K562 (cell line): ENCODE measurements around the gene ABCB7. TPM values are rescaled to one million over a fixed set of nuclear protein-coding genes. Genes with fewer than 3 reads are reported as not detected.

Experiments used
- ATAC-seq: fragments of 200-7000 bp; cut with Tn5 transposase; 3 replicates; pipeline ENCODE4 v1.9.1; 2020; ENCODE audit warnings: moderate library complexity
- BruUV-seq: library from RNA; stranded (reverse); fragments of 400-500 nt; replicated peaks from 2 replicates; lab custom pipeline; 2021; lab: Mats Ljungman, UMichigan
- CTCF ChIA-PET: fragments of 300-600 bp; formaldehyde crosslinking; extraction: SDS; loops from one replicate; lab custom pipeline; 2021; ENCODE audit warnings: low intra/inter-chr PET ratio; lab: Yijun Ruan, JAX
- POLR2A ChIA-PET: fragments of 300-600, 350-650 bp; sonication (Branson Sonifier 250); formaldehyde crosslinking; extraction: SDS; loops from one replicate; lab custom pipeline; 2021; ENCODE audit warnings: antibody characterized with exemption, inconsistent platforms; lab: Yijun Ruan, JAX
- DNase-seq, 4 experiments: peaks; one replicate each; pipeline versions ENCODE4 v3.0.0 to v3.0.0-alpha.2; 2011 to 2018; ENCODE audit warnings: low spot score in 3 of 4, mixed read lengths in 3 of 4; ENCODE audit errors: extremely low read depth in 1 of 4
- FAIRE-seq: peaks from 2 replicates; lab custom pipeline; 2011; peaks lifted over from hg19 to GRCh38; lab: Jason Lieb, UNC
- H2AFZ ChIP-seq: 2 replicates; pipeline ENCODE4 v1.6.0; 2011; ENCODE audit warnings: low read depth, low read length, control low read depth, inconsistent platforms
- H3K27ac ChIP-seq: fragments of 200-600 bp; 3 replicates; pipeline ENCODE4 v1.8.0; 2011; ENCODE audit warnings: low read depth, mild to moderate bottlenecking, control low read depth, inconsistent platforms, low read length, moderate library complexity, mixed read lengths; ENCODE audit errors: extremely low read depth
- H3K27me3 ChIP-seq, 2 experiments: fragments of 300-600 bp in 1 of 2; 2 replicates in 1 of 2; 3 replicates in 1 of 2; pipeline versions ENCODE4 v1.6.0 to v1.8.0; 2011; ENCODE audit warnings: inconsistent platforms in 2 of 2, low read length in 2 of 2, mild to moderate bottlenecking in 1 of 2, mixed read lengths in 1 of 2, moderate library complexity in 1 of 2; ENCODE audit not compliant: control insufficient read depth in 2 of 2, insufficient read depth in 2 of 2
- H3K36me3 ChIP-seq: fragments of 300-600 bp; 3 replicates; pipeline ENCODE4 v1.8.0; 2011; ENCODE audit warnings: mild to moderate bottlenecking, low read length, inconsistent platforms; ENCODE audit not compliant: control insufficient read depth, insufficient read depth
- H3K4me1 ChIP-seq, 2 experiments: fragments of 200-600 bp in 1 of 2; replicated peaks in 1 of 2; 2 replicates in 1 of 2; 3 replicates in 1 of 2; pipeline versions ENCODE4 v1.5.1 to v1.8.0; 2011; ENCODE audit warnings: inconsistent platforms in 2 of 2, low read length in 2 of 2, mild to moderate bottlenecking in 1 of 2, mixed read lengths in 1 of 2, moderate library complexity in 1 of 2; ENCODE audit not compliant: control insufficient read depth in 2 of 2, insufficient read depth in 2 of 2
- H3K4me2 ChIP-seq: 2 replicates; pipeline ENCODE4 v1.6.1; 2011; ENCODE audit warnings: low read length, control low read depth, inconsistent platforms, mixed read lengths; ENCODE audit not compliant: insufficient read depth
- H3K4me3 ChIP-seq: fragments of 200-600 bp; sonication (generic), shearing (Covaris generic); 2 replicates; pipeline ENCODE4 v1.5.1; 2016; ENCODE audit warnings: control low read depth, inconsistent platforms
- H3K79me2 ChIP-seq: fragments of 200-600 bp; 3 replicates; pipeline ENCODE4 v1.8.0; 2011; ENCODE audit warnings: low read length, inconsistent platforms; ENCODE audit not compliant: control insufficient read depth, insufficient read depth
- H3K9ac ChIP-seq, 2 experiments: 2 replicates each; pipeline versions ENCODE4 v1.6.0 to v1.6.1; 2011; ENCODE audit warnings: low read depth in 2 of 2, low read length in 2 of 2, control low read depth in 1 of 2, inconsistent platforms in 1 of 2, mild to moderate bottlenecking in 1 of 2, mixed read lengths in 1 of 2; ENCODE audit not compliant: insufficient read depth in 1 of 2
- H3K9me1 ChIP-seq: one replicate; pipeline ENCODE4 v1.6.0; 2011; ENCODE audit warnings: inconsistent platforms, mild to moderate bottlenecking, low read length, moderate library complexity; ENCODE audit not compliant: control insufficient read depth, insufficient read depth
- H3K9me3 ChIP-seq: replicated peaks from 2 replicates; pipeline ENCODE4 v1.5.1; 2011; ENCODE audit warnings: low read depth, low read length, inconsistent platforms; ENCODE audit not compliant: control insufficient read depth, insufficient read depth
- H4K20me1 ChIP-seq: replicated peaks from 2 replicates; pipeline ENCODE4 v1.6.1; 2011; ENCODE audit warnings: low read length, inconsistent platforms, mixed read lengths; ENCODE audit not compliant: control insufficient read depth, insufficient read depth
- RBM25 ChIP-seq: fragments of 200-400 bp; formaldehyde crosslinking; IDR thresholded peaks from 2 replicates; pipeline ENCODE4 v1.6.1; 2018; ENCODE audit warnings: low read length, low read depth, moderate library complexity; ENCODE audit not compliant: severe bottlenecking
- RFX1 ChIP-seq: fragments of 450-650 bp; IDR thresholded peaks from 2 replicates; pipeline ENCODE4 v1.6.1; 2016; ENCODE audit warnings: mild to moderate bottlenecking, moderate library complexity
- TEAD1 ChIP-seq, 2 experiments: fragments of 450-650 bp in 1 of 2; sonication (generic) in 1 of 2; formaldehyde crosslinking; IDR thresholded peaks; 2 replicates each; pipeline versions ENCODE4 v1.4.0 to v1.8.0; 2020 to 2022; ENCODE audit warnings: mild to moderate bottlenecking in 2 of 2, missing genetic modification reagents in 1 of 2
- ZHX1 ChIP-seq: fragments of 150-350 bp; conservative IDR thresholded peaks from 2 replicates; pipeline ENCODE4 v1.6.1; 2014; ENCODE audit warnings: low read length
- WGBS: fragments of 100-300 bp; shearing (Covaris generic); methylation state at CpG from one replicate; pipeline ENCODE4 v1.1.6; 2016; ENCODE audit warnings: low coverage, mixed read lengths; ENCODE audit not compliant: insufficient coverage; ENCODE audit errors: missing lambda C conversion rate; 5-methylcytosine and 5-hydroxymethylcytosine counted together
- in situ Hi-C: fragments of 300-500 bp; cut with MboI; formaldehyde crosslinking; loops from 4 replicates; pipeline ENCODE4 v1.15.0; 2018; ENCODE audit warnings: inconsistent platforms, mixed read lengths
- intact Hi-C: fragments of 100-400 bp; cut with micrococcal nuclease; formaldehyde crosslinking; loops from 2 replicates; pipeline ENCODE4 v1.14.2; 2022
- polyA plus RNA-seq, 8 experiments: library from polyadenylated mRNA; depleted of rRNA in 4 of 8; stranded (reverse) in 5 of 8; unstranded in 3 of 8; fragments of >200 nt; fragmentation: Nextera tagmentation in 2 of 8; fragmentation: Illumina TruSeq in 1 of 8; extraction: Ambion mirVana in 2 of 8; extraction: Trizol in 1 of 8; gene quantifications; 2 replicates each; pipeline versions ENCODE4 v1.2.1 to v1.2.3, GENCODE V29; 2011 to 2014; ENCODE audit warnings: inconsistent platforms in 1 of 8, missing spikeins in 1 of 8
- total RNA-seq, 7 experiments: library from RNA; depleted of rRNA in 6 of 7; stranded (reverse); fragments of >200 nt in 6 of 7; fragmentation: Illumina TruSeq in 2 of 7; extraction: Trizol in 2 of 7; gene quantifications; 2 replicates each; pipeline versions ENCODE4 v1.2.1 to v1.2.3, GENCODE V29; 2011 to 2021; ENCODE audit warnings: low replicate concordance in 1 of 7

ABCB7 gene
- total and polyA plus RNA-seq, 9 of the 15 experiments (the other 6 are each of a cell fraction or from before 2014, with no cell fraction given): 18.3 to 46.2 (median 24.2) TPM

DNA sequence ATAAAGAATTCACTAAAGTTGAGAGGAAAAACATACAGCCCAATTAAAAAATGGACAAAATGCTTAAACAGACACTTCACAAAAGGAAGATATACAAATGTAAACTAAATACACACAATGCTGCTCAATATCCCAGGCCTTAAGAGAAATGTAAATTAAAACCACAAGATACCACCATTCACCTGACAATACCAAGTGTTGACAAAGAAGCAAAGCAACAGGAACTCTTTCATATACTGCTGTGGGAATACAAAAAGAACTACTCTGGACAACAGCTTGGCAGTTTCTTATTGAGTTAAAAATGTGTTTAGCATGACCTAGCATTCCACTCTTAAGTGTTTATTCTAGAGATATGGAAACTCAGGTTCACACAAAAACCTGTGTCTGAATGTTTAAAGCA lies 71.3 kb downstream of the ABCB7 start:
- ATAC-seq (no peak), FAIRE-seq (no peak), DNase-seq (no peak)
- no peak overlapping the region for H3K4me2 ChIP-seq
- POLR2A ChIA-PET: no interaction called here
- no peak overlapping the region for H3K27ac ChIP-seq
- CTCF ChIA-PET: no interaction called here
- TF ChIP-seq ZHX1 (no peak), RBM25 (peak; percentile 17)
- TF ChIP-seq, all 486 proteins: peak for 1
- no TSS peak for BruUV-seq
- no peaks in the 10 kb centered on the region for H3K27me3 ChIP-seq
- 0 out of 3 replicates have a peak, but pooled peaks cover 4% of the 10 kb centered on the region for H3K79me2 ChIP-seq
- in situ Hi-C loops: no loop called here
- H3K36me3 ChIP-seq: no peaks in the 10 kb centered on the region
- intact Hi-C loops: no loop called here
- H3K9me1 ChIP-seq: no peaks in the 10 kb centered on the region
- H2AFZ ChIP-seq: no peak overlapping the region
- no peak overlapping the region for H3K9ac ChIP-seq
- no peaks in the 10 kb centered on the region for H3K4me1 ChIP-seq
- H3K4me3 ChIP-seq: no peak overlapping the region
- no peaks in the 10 kb centered on the region for H4K20me1 ChIP-seq
- no peaks in the 10 kb centered on the region for H3K9me3 ChIP-seq

- Histone ChIP-seq H3K36me3 (no peaks in the 10 kb centered on the region), H3K4me2 (no peak overlapping the region), H3K9me3 (no peaks in the 10 kb centered on the region), H3K79me2 (no peaks in the 10 kb centered on the region), H2AFZ (no peak overlapping the region), H3K4me1 (no peaks in the 10 kb centered on the region), H3K9ac (no peak overlapping the region), H4K20me1 (no peaks in the 10 kb centered on the region), H3K4me3 (no peak overlapping the region), H3K9me1 (no peaks in the 10 kb centered on the region), H3K27me3 (no peaks in the 10 kb centered on the region), H3K27ac (no peak overlapping the region)
- WGBS: 47% methylated on average over 1 of the region's 1 CpG
- no TSS peak for BruUV-seq
- in situ Hi-C loops: no loop called here
- ATAC-seq (no peak), FAIRE-seq (no peak), DNase-seq (no peak)
- ChIA-PET CTCF (no interaction called here), POLR2A (no interaction called here)
- TF ChIP-seq TEAD1 (CRISPR knock-in tag; IDR thresholded peaks at IDR 0.05): no peak
- TF ChIP-seq RFX1: peak; percentile 43
- intact Hi-C loops: no loop called here
These were observed 79.7 kb downstream of the ABCB7 start for GRCh38 chrX:75076429-75076828.
